ENCODE results near the gene CSF2.

CSF2 gene

GRCh38 chr5:132055441-132055807 is 18.2 kb upstream of the CSF2 start:
- no peak for DNase-seq

GRCh38 chr5:132055808-132056609 is 17.6 kb upstream of the CSF2 start:
- no peak for DNase-seq

DNA sequence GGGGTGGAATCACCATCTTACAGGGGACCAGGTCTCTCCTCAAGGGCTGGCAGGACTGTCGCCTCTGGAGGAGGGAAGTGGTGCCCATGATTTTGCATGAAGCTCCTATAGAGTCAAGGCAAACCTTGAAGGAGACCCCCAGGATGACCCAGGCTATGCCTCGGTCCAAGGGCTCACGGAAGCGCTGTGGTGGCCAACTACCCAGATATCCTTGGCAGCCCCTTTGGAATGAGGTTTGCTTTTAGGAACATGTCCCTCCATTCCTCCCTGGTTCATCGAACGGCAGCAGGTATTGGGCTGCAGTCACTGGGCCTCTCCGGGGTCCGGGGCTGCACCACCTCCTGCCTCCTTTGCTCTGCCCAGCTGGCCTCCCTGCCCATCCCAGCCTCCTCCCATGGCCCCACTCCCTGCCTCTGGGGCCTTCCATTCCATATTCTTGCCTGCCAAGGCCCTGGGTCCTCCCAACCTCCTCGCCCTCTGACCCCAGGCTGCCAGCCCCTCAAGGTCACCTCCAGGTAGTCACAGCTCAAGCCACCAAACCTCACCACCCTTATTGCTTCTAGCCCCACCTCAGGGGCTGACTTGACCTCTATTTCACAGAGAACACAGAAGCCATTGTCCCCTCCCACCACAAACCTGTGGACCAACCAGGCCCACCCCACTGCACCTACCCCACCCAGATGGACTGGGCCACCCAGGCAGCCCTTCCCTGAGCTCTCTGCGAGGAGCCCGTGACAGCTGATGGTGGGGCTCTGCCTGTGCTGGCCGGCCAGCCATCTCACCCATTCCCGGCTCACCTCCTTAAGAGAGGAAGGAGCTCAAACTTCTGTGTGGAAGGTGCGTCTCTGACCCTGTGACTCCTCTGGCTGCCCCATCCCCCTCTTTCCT is 16.7 kb upstream of the CSF2 start:
- DNase-seq = no peak

GRCh38 chr5:132057498-132058255 is 15.9 kb upstream of the CSF2 start:
- DNase-seq = no peak

- no peak for DNase-seq
These were observed 14.9 kb upstream of the CSF2 start for GRCh38 chr5:132058646-132059042.

DNA sequence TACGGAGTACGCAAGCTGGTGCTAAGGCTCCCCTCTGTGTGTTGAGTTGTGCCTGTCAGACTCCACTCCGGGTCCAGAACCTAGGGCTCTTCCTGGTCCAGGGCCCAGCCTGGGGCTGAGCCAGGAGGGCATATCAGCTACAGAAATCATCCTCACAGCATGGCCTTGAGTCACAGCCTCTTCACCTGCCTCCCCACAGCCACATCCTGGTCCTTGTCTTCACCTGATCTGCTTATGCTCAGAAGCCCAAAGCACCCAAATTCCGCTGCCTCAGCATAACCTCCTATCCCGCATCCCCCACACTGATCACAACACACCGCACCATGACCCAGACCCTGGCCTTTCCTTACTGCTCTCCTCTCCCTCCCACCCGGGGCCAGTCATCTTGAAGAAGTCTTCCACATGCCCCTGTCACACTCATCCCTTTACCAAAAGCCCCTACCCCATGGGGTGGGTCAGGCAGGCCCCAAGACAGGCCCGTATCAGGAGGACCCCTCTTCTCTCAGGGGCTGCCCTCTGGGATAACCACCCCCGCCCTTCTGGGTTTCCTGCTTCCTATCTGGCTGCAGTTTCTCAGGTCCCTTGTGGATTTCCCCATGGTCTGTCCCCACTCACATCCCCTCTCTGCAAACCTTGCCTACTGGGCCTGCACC is 14.4 kb upstream of the CSF2 start:
- DNase-seq = no peak

DNA sequence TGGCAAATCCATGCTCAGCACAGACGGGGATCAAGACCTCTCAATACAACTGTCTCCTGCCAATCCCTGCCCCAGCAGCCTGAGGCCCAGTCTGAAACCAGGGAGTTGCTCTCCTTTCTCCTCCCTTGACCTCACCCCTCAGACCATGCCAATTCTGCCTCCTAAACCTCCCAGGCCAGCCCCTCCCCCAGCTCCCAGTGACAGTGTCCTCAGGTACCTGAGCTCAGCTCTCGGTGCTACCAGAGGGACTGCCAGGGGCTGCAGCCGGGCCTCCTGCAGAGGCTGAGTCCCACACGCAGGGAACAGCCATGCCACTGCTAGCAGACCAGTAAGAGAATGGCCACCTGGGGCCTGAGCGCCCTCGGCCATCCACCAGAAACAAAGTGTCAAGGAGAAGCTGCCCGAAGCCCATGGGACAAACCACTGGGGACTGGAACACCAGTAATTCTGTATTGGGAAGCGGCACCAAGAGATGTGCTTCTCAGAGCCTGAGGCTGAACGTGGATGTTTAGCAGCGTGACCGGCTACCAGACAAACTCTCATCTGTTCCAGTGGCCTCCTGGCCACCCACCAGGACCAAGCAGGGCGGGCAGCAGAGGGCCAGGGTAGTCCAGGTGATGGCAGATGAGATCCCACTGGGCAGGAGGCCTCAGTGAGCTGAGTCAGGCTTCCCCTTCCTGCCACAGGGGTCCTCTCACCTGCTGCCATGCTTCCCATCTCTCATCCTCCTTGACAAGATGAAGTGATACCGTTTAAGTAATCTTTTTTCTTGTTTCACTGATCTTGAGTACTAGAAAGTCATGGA is 13.7 kb upstream of the CSF2 start:
- DNase-seq = no peak

DNA sequence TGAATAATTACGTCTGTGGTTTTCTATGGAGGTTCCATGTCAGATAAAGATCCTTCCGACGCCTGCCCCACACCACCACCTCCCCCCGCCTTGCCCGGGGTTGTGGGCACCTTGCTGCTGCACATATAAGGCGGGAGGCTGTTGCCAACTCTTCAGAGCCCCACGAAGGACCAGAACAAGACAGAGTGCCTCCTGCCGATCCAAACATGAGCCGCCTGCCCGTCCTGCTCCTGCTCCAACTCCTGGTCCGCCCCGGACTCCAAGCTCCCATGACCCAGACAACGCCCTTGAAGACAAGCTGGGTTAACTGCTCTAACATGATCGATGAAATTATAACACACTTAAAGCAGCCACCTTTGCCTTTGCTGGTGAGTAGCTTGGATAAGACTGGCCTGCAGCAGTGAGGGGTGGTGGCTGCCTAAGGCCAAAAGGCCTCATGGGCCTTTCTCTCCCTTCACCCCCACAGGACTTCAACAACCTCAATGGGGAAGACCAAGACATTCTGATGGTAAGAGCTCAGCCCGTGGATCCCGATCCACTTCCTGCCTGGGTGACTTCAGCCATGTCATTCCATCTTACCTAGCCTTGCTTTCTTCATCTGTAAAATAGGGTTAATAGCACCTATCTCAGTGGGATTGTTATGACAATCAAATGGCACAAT is 13.0 kb upstream of the CSF2 start, which contains the start of gene IL3:
Gene IL3 (plus strand): TSS at position 155 of the 661 bp plus-strand sequence. CDS start 52 bp downstream, at position 207.
- no peak for DNase-seq

DNA sequence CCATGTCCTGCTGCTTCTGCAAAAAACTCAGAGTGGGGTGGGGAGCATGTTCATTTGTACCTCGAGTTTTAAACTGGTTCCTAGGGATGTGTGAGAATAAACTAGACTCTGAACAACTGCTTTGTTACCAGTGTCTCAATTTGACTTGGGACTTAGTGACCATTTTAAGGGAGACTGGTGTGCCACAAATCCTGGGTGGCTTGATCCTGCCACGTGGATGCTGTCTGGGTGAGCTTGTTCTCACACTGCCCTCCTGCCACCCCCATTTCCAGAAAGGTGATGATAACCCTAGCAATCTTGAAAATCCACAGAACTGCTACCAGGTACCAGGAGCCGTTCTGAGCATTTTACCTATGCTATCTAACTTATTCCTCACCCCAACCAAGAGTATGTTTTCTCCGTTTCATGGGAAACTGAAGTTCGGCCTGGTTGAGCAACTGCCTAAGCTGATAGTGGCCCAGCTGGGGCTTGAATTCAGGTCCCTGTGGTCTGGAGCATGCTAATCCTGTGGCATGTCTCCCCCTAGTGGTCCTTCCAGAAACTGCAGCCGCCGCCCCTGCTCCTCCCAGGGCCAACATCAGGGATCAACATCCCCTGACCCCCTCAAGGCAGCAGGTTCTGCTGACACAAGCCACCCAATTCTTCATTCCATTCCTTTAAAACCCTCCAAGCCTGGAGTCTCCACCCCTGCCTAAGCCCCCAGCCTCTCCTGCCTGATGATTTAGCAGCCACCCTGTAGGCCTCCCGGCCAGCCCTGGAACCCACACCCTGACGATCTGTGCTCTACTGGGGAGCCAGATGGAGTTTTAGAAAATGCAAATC is 10.3 kb upstream of the CSF2 start:
- peak; percentile 51 for DNase-seq

- no peak for DNase-seq
These were observed 9.4 kb upstream of the CSF2 start for GRCh38 chr5:132064140-132064539.

DNA sequence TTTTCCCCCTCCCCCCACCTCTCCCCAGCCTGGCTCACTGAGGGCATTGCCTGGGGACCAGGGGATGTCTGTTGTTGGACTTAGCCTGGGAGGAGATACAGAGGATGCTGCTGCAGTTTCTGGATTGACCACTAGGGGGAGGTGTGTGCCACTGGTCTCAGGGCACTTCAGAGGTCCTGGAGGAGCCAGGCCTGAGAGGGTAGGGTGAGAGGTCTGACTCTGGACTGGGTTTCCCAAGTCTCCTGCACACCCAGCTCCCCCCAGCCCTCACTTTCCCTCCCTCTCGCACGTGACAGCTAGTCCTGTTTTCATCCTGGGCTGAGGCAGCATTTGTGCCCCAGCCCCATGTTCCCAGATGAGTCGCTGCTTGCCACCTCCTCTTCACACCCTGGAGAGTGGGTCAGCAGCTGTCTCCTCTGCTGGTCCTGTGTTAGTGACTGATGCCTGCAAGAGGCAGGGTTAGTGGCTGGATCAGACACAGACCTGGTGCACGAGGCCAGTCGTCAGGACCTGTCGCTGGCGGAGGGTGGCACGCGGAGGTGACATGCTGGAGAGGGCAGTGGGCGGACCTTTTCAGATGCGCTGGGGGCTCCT is 8.8 kb upstream of the CSF2 start:
- DNase-seq = peak; percentile 65

GRCh38 chr5:132065351-132065937 is 8.1 kb upstream of the CSF2 start:
- peak; percentile 63 for DNase-seq

DNA sequence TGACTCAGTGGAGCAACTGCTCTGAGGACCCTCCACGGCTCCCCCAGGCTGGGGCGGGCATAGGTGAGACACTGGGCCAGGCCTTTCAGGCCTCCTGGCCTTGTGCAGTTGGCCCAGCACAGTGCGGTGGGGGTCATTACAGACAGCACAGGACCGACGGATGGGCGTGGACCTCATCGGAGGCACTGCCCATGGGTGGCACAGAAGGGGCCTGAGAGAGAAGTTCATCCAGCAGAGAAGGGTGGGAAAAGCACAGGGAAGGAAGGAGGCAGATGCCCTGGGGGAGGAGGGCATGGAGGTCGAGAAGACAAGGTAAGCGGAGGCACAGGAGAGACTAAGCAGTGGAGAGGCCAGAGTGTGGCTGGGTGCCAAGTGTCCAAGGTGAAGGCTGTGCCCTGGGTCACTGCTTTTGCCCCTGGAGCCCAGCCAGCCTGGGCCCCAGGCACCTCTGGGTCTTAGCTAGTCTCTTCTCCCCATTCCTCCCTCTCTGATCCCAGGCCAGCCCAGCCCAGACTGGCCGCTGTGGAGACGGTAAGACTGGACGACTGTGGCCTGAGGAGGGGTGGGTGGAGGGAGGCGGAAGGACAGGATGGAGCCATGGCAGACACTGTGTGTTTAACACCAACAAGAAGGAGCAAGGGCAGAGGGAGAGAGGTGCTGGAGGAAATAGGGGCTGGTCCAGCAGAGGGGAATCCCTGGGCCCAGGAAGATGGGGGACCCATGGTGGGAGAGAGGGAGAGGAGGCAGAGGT is 7.5 kb upstream of the CSF2 start:
- no peak for DNase-seq

DNA sequence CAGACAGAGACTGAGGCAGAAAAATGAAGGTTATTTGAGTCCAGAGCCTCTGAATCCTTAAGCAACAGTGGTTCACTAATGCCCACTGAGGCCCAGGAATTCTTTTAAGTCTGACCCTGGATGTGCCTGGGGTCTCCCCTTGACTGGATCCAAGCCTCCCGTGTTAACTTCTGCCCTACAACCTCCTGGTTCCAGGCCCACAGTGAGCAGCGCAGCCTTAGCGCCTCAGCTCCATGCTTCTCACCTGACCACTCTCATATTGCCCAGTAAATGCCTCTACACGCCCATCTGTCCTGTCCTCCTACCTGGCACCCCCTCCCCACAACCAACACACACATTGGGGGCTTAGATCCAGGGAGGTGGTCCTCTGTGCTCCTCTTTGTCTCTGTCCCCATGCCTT is 6.7 kb upstream of the CSF2 start:
- DNase-seq = no peak

DNA sequence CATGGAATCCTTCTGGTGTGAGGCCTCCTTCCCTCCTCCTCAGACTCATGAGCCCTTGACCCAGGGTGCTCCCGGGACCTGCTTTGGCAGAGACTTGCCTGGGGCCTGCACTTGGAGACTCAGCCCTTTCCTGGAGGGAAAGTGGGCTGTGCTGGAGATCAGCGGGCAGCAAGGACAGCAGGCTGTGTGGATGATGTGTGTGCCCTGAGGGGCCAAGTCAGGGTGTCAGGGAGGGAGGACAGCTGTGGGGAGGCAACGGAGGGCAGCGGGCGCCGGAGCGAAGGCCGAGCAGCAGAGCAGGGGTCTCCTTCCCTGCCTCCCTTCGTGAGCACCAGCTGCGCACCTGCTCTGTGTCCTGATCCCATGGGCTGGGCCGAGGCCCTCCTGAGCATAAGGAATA is 6.1 kb upstream of the CSF2 start:
- DNase-seq = no peak

DNA sequence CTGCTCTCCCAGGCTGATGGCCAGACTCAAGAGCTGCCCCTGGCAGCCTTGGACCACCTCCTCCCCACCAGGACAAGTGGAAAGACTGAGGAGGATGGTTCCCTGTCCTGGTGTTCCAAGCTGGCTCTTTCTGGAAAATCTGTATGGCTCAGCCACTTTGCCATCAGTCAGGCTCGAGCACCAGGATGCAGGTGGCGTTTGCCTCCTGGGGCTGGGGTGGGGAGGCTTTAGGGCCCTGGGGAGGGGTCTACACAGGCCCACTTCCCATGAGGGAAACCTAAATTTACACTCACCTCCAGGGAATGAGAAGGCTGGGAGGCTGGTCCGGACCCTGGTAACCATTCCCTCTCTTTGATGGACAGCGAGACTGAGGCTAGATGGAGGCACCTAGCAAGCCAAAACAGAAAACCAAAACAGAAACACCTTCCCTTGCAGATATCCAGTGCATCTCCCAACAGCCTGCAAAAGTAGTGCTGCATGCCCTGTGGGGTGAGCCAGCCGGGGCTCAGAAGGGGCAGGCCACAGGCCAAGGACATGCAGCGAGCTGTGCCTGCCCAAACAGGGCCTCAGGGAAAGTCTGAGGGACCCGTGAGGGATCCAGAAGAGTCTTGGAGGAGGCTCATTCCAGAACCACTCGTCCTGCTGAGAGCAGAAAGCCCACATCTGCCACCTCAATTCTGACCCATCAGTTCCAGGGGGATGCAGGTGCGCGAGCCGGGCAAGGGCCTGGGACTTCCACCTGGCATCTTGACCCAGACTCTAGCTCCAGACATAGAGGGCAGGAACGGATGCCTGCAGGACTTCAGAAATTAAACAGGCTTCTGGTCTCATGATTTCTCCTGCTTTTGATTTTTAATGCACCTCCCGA is 5.4 kb upstream of the CSF2 start:
- no peak for DNase-seq

DNA sequence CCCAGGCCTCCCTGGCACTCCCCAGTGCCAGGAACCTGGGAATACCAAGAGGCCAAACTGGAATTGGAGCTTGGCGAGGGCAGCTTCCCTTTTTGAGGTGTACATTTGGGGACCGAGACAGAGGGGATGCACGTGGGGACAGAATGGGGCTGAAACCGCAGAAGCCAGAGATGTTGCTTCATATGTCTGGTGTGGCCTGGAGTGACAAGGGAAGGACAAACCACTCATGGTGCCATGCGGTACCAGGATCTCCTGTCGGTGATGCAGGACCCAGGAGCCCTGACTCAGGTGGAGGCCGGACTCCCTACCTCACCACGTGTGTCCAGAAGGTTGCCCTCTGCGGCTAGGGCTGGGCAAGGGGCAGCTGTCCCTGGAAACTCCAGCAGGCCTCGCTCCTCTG is 4.0 kb upstream of the CSF2 start:
- no peak for DNase-seq

GRCh38 chr5:132069994-132070393 is 3.6 kb upstream of the CSF2 start:
- no peak for DNase-seq
